ENCODE results near the gene KIF26B. TPM values are rescaled to one million over a fixed set of nuclear protein-coding genes. Genes with fewer than 3 reads are reported as not detected.

KIF26B gene
- 7.8 and 25.8 TPM in 2 replicates for total RNA-seq

GRCh38 chr1:245154429-245155271 lies at the start of gene KIF26B:
Gene KIF26B (plus strand): TSS chr1:245154985. CDS start chr1:245155425, 440 bp downstream.

